ENCODE results near the gene CEP57L1.

The CEP57L1 gene

DNA sequence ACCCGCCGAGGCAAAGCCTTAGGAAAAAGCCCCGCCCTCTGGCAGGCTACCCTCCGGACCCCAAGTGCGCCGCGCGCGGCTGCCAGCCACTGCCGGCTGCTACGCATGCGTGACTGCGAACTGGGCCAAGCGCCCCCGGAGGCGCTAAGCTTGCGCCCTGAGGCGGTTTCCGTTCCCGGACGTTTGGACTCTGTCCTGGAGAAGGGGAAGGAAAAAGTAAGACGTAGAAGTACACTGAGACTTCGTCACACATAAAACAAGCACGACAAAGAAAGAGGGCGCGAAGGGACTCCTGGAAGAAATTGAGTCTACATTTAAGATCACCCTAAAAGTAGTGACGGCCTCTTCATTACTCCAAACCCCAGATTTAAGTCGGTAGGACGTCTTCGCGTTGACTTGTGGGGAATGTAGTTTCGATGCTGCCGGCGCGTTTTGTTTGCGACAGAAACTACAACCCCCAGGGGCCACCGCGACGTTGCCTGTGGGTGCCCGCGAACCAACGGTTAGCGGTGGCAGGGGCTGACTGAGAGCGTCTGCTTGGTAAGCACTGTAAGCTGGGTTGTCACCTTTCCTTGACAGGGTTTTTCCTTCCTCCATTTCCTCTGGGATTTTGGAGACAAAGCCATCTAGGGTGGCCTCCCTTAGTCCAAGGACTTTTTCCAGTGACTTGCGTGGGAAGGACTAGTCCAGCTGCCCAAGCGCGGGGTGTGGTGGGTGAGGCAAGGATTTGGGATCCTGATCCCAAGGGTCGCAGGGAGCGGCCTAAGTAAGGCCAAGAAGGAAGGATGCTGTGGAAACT lies at the start of gene CEP57L1:
Gene CEP57L1, plus strand, starts transcription at position 472 of the 799 bp plus-strand sequence. CDS start 49,715 bp downstream, outside the sequence.
- peak; percentile 96 for DNase-seq

GRCh38 chr6:109048176-109048575 lies 47.1 kb upstream of the CEP57L1 start:
- DNase-seq = no peak

DNA sequence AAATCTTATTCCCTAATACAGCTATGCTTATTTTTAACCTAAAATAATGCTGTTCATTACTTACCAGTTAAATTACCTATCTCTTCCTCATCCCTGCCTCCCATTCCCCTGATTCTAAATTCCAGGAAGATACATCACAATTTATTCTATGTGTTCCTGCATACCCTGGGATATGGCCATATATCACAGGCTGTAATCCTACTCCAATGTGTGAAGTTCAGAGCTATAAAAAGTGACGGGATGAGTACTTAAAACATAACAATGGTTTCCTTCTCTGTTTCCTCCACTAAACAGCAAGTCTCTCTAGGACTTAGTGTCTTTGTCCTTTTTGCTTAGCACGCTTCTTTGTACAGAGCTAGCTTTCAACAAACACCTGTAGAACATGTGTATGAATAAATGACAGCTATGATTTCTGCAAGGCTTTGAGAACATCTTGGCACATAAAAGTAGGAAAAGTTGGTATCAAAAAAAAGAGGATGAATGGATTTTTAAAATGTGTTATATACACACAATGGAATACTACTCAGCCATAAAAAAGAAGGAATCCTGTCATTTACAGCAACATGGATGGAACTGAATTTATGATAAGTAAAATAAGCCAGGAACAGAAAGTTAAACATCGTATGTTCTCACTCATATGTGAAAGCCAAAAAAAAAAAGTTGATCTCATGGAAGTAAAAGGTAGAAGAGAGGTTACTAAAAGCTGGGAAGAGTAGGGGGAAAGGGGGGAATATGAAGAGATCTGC lies 46.5 kb upstream of the CEP57L1 start:
- no peak for DNase-seq

DNA sequence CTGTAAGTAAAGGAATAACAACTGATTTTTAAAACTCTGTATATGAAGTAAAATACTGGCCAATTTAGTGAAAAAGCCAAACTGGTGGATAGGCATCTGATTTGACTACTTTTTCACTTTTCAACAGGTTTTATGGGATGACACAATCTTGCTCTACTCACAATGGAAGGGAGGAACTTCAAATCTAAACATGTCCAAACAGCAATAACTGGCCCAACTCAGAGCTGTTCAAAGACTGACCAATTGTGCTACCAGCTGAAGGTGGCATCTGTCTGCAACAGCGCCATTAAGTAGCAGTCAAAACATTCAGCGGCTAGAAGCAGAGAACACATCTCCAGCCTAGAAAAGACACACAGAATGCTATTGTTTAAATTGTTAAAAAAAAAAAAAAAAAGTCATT lies 45.3 kb upstream of the CEP57L1 start:
- no peak for DNase-seq

DNA sequence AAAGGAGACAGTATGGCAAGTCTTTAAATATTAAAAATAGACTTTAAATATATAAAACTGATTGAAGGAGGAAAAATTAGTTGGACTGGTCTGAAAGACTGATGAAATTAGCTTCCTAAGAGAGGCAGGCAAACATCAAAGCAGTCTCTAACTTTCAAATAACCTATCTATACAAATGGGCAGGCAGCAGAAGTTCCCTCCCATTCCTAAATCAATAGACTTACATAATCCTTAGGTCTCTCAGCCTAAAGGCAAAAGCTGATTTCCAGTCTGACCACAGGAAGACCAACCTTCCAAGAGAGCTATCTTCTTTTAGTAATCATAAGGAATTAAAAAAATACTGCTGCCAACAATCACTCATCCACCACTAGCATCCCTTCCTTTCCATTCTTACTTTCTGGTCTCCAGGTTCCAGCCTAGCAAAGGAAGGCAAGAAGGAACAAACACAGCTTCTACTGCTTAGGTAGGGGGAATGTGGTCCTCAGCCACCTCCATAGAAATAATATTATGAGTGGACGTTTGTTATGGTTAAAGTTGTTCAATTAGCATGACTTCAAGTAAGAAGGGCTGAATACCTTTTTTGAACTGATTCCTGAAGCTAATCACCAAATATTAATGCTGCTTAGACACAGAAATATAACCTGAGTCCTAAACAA lies 44.7 kb upstream of the CEP57L1 start:
- no peak for DNase-seq

DNA sequence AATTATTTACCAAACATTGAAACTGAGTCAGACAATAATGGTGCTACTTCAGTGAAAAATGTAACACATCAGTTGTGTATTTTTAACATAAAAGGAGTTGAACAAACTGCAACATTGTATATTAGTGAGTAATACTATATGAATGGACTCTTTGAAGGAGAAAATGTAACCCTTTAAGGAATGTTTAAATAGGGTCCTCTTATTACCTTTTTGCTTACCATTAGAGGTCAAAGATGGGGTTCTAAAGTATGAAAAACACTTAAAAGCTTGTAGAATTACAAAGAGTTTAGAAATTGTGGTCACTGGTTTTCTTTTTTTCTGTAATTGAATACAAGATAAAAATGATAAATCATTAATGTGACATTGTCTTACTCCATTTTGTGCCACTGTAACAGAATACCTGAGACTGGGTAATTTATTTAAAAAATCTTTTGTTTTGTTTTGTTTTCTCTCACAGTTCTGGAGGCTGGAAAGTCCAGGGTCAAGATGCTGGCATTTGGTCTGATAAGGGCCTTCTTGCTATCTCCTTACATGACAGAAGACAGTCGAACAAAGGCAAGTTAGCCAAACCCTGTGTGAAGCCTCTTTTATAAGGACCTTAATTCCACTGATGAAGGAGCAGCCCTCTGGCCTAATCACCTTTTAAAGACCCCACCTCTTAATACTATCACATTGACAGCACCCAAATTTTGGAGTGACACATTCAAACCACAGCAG lies 43.8 kb upstream of the CEP57L1 start:
- DNase-seq = no peak

GRCh38 chr6:109052018-109052651 lies 43.2 kb upstream of the CEP57L1 start:
- DNase-seq = no peak

GRCh38 chr6:109052852-109053251 lies 42.5 kb upstream of the CEP57L1 start:
- DNase-seq = no peak

GRCh38 chr6:109053336-109053735 lies 42.0 kb upstream of the CEP57L1 start:
- no peak for DNase-seq

GRCh38 chr6:109055771-109056235 lies 39.5 kb upstream of the CEP57L1 start:
- no peak for DNase-seq

- no peak for DNase-seq
Observed at GRCh38 chr6:109056661-109057060, 38.6 kb upstream of the CEP57L1 start.

GRCh38 chr6:109058620-109059019 lies 36.7 kb upstream of the CEP57L1 start:
- DNase-seq = no peak

DNA sequence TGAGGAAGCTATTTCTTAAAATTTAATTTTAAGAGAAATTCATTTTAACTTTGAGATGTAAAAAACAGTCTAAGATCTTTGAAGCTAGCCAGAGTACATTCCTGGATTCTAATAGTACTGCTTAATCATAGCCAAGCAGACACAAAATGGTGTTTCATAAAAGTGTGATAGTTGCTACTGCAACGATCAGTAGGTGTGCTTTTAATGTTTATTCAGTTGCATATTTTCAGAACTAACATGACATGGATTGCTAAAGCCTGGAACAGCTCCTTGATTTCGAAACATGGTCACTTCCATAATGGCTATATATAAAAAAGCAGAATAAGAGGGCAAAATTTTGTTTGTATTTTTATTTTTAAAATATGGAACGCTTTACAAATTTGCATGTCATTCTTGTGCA lies 36.2 kb upstream of the CEP57L1 start:
- no peak for DNase-seq

DNA sequence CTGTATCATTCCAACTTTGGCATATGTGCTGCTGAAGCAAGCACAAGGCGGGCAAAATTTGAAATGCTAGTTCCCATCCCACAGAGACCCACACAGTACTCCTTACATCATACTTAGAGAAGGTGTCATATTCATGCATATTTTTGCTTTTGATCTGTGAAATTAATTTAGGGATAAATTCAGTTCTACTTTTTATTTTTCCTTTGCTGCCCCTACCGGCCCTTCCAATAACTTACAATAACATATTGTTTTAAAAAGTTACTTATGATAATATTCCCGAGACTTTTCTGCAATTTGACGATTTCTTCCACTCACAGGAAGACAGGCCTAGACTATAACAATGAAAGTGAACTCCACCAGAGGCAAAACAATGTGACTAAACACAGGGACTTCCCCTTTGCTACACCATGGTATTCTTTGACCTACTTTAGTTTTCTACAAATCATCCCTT lies 35.7 kb upstream of the CEP57L1 start:
- peak in 1 of 2 donors; percentile 75 for DNase-seq

- no peak for DNase-seq
Observed at GRCh38 chr6:109060571-109060970, 34.7 kb upstream of the CEP57L1 start.

- no peak for DNase-seq
Observed at GRCh38 chr6:109062216-109062615, 33.1 kb upstream of the CEP57L1 start.

DNA sequence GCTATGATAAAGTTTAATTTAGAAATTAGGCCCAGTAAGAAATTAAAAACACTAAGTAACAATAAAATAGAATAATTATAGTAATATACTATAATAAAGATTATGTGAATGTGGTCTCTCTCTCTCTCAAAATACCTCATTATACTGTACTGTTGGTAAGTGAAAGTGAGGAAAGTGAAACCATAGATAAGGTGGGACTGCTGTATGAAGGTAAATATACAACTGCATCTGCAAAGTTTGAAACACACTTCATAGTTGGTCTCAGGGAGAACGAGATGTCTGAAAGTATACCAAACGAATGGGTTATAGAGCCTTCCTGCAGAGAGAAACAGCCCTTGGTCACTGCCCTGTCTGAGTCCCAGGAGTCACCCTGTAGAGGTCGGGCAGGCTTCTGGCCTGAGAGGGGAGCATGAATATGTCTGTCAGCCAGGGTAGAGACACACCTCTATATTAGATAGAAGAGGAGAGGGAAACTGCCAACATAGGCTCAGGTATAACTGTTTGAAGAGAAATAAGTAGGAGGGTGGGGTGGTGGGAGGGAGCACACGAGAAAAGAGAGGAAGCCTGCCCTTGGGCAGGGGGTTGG lies 32.4 kb upstream of the CEP57L1 start:
- no peak for DNase-seq

GRCh38 chr6:109069746-109070145 lies 25.6 kb upstream of the CEP57L1 start:
- DNase-seq = no peak

- no peak for DNase-seq
Observed at GRCh38 chr6:109071125-109071917, 24.0 kb upstream of the CEP57L1 start.

DNA sequence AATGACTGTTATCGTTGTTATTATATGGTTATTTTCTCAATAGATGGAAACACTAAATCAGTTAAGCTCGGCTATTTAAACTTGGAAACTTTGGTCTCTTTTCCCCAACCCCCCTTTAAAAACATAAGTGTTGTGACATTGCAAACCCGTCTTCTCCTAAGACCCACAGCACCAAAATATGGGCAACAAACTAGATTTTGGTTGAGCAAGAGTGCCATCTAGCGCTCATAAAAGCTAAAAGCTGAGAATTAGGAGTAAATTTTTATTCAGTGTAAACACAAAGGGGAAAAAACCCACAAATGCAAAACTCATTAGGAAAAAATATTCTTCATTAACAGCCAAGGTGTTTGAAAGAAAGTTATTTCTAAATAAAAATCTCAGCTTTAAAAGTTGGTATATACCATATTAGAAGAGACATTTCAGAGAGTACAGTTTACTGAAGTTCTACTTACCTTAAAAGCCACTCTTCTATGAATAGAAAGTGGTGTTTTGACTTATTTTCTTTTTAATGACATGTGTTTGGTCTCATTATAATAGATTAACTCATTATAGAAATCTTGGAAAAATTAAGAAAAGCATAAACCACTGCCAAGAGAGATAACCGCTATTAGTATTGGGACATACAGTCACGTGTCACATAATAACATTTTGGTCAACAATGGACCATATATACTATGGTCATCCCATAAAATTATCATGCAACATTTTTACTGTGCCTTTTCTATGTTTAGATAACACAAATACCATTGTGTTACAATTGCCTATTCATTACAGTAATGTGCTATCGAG lies 21.8 kb upstream of the CEP57L1 start:
- peak; percentile 65 to 84 for DNase-seq
